Hepatocyte (in vitro differentiated cells): ENCODE data around the gene VPS8.

Experiments
- CTCF ChIP-seq: fragments of 200-600 bp; sonication (generic); IDR thresholded peaks from 2 replicates; pipeline ENCODE4 v1.5.1; 2016; ENCODE audit warnings: antibody characterized with exemption, mild to moderate bottlenecking; ENCODE audit not compliant: poor library complexity
- EZH2 ChIP-seq: fragments of 200-600 bp; sonication (generic); IDR thresholded peaks from 2 replicates; pipeline ENCODE4 v1.6.1; 2016; ENCODE audit warnings: antibody characterized with exemption, mild to moderate bottlenecking, borderline replicate concordance
- EZH2phosphoT487 ChIP-seq: fragments of 200-600 bp; sonication (generic); IDR thresholded peaks from one replicate; pipeline ENCODE4 v1.6.1; 2018; ENCODE audit warnings: antibody characterized with exemption, mild to moderate bottlenecking, low read depth, moderate library complexity; ENCODE audit not compliant: unreplicated experiment, severe bottlenecking

- TF ChIP-seq CTCF (no peak), EZH2 (no peak), EZH2phosphoT487 (no peak)
Measured at GRCh38 chr3:184832044-184832443, 20.1 kb downstream of the VPS8 start.
